Measurements from ENCODE around the gene PCDH9. TPM values are rescaled to one million over a fixed set of nuclear protein-coding genes. Genes with fewer than 3 reads are reported as not detected.

The PCDH9 gene
- total RNA-seq, 6 donors from 2014 or later = 3.1 to 19.4 (median 7.8) TPM

DNA sequence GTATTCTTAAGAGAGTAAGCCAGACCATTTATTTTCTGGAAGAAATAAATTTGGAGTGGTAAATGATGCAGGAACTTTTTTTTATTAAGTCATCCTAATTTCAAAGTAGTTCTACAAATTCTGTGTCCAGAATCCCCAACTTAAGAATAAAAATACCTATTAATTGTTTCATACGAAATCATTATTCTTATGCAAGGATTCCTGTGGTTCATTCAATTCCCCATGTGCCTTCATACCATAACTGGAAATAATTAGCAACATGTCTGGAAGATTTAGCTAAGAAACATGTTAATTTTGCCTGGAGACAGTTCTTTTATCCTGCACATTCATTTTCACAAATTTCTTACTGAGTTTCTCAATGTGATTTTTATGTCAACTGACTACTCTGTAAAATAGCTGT lies 408.6 kb downstream of the PCDH9 start:
- H3K4me1 ChIP-seq = no peaks in the 10 kb centered on the region
- WGBS, 2 donors = 82 to 88% methylated on average over 1 of the region's 1 CpG
- H3K27me3 ChIP-seq = no peaks in the 10 kb centered on the region
- H3K36me3 ChIP-seq = no peaks in the 10 kb centered on the region
- no peaks in the 10 kb centered on the region for H3K9me3 ChIP-seq
- H3K4me3 ChIP-seq = no peak overlapping the region
- H3K27ac ChIP-seq = no peak overlapping the region
- TF ChIP-seq POLR2AphosphoS5 (IDR thresholded peaks at IDR 0.05) (no peak), EP300 (IDR thresholded peaks at IDR 0.05) (no peak), CTCF (IDR thresholded peaks at IDR 0.05) (no peak), POLR2A (IDR thresholded peaks at IDR 0.05) (no peak)
- DNase-seq (no peak), ATAC-seq (ENCODE audit: low FRiP score in 2 of 2) (no peak)

DNA sequence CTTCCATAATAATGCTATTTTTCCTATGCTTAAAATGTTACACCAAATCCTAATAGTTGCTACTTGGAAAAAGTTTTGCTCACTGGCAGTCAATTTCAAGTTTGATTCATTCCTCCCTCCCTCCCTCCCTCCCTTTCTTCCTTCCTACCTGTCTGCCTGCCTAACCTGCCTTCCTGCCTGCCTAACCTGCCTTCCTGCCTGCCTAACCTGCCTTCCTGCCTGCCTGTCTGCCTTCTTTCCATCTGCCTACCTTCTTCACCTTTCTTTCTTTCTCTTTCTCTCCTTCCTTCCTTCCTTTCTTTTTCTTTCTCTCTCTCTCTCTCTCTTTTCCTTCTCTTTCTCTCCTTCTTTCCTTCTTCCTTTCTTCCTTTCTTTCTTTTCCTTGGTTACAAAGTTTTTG lies 418.7 kb downstream of the PCDH9 start:
- Histone ChIP-seq H3K36me3 (no peaks in the 10 kb centered on the region), H3K27ac (no peak overlapping the region), H3K4me1 (no peaks in the 10 kb centered on the region), H3K27me3 (no peaks in the 10 kb centered on the region), H3K4me3 (no peak overlapping the region), H3K9me3 (no peaks in the 10 kb centered on the region)
- ATAC-seq (ENCODE audit: low FRiP score in 2 of 2) (no peak), DNase-seq (no peak)
- TF ChIP-seq POLR2A (IDR thresholded peaks at IDR 0.05) = no peak
- no peak for TF ChIP-seq POLR2AphosphoS5 (IDR thresholded peaks at IDR 0.05)
- no peak for TF ChIP-seq EP300 (IDR thresholded peaks at IDR 0.05)
- no peak for TF ChIP-seq CTCF (IDR thresholded peaks at IDR 0.05)

DNA sequence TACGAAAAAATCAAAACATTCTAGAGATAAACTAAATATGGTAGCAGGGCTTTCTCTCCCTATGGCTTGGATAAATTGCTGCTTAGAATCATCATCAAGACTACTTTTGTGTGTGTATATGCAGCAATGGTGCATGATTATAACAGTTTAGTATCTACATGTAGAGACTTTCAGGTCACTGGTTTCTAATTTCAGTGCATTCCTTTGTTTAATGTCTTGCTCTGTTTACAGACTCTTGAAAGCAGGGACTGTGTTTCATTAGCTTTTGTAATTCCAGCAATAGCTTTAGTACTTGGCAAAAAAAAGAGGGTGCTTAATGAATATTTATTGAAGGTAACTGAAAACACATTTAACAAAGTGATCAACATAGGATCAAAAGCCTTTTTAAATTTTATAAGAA lies 420.7 kb downstream of the PCDH9 start:
- 84 to 88% methylated on average over 1 of the region's 1 CpG for WGBS, 2 donors
- peaks cover 0 to 3% (median 0%) of the 10 kb centered on the region in 4 donors for H3K4me1 ChIP-seq
- no peak overlapping the region for H3K27ac ChIP-seq
- H3K9me3 ChIP-seq = no peaks in the 10 kb centered on the region
- no peaks in the 10 kb centered on the region for H3K27me3 ChIP-seq
- no peak for DNase-seq
- TF ChIP-seq POLR2AphosphoS5 (IDR thresholded peaks at IDR 0.05) = no peak
- TF ChIP-seq EP300 (IDR thresholded peaks at IDR 0.05) = no peak
- no peak for TF ChIP-seq CTCF (IDR thresholded peaks at IDR 0.05)
- TF ChIP-seq POLR2A (IDR thresholded peaks at IDR 0.05) = no peak
- H3K4me3 ChIP-seq = no peak overlapping the region
- no peak for ATAC-seq (ENCODE audit: low FRiP score in 2 of 2)
- no peaks in the 10 kb centered on the region for H3K36me3 ChIP-seq

- ATAC-seq (ENCODE audit: low FRiP score in 2 of 2) (no peak), DNase-seq (no peak)
- Histone ChIP-seq H3K27me3 (no peaks in the 10 kb centered on the region), H3K36me3 (no peaks in the 10 kb centered on the region), H3K4me1 (peaks cover 0 to 3% (median 0%) of the 10 kb centered on the region in 4 donors), H3K9me3 (no peaks in the 10 kb centered on the region), H3K4me3 (no peak overlapping the region), H3K27ac (no peak overlapping the region)
- TF ChIP-seq POLR2AphosphoS5 (IDR thresholded peaks at IDR 0.05) (no peak), POLR2A (IDR thresholded peaks at IDR 0.05) (no peak), CTCF (IDR thresholded peaks at IDR 0.05) (no peak), EP300 (IDR thresholded peaks at IDR 0.05) (no peak)
- 82 to 83% methylated on average over 1 of the region's 1 CpG for WGBS, 2 donors
These were observed 422.9 kb downstream of the PCDH9 start for GRCh38 chr13:66807251-66807650.

GRCh38 chr13:66805657-66806056 lies 424.5 kb downstream of the PCDH9 start:
- DNase-seq (no peak), ATAC-seq (ENCODE audit: low FRiP score in 2 of 2) (no peak)
- no peak for TF ChIP-seq EP300 (IDR thresholded peaks at IDR 0.05)
- no peak for TF ChIP-seq CTCF (IDR thresholded peaks at IDR 0.05)
- no peak for TF ChIP-seq POLR2A (IDR thresholded peaks at IDR 0.05)
- TF ChIP-seq POLR2AphosphoS5 (IDR thresholded peaks at IDR 0.05) = no peak
- Histone ChIP-seq H3K4me3 (no peak overlapping the region), H3K4me1 (peaks cover 0 to 3% (median 0%) of the 10 kb centered on the region in 4 donors), H3K27me3 (no peaks in the 10 kb centered on the region), H3K36me3 (no peaks in the 10 kb centered on the region), H3K9me3 (no peaks in the 10 kb centered on the region), H3K27ac (no peak overlapping the region)
- WGBS, 2 donors = 54 to 57% methylated on average over 1 of the region's 1 CpG

All from upper lobe of left lung (tissue), 6 donors.